ENCODE results near the gene CNOT4.

DNA sequence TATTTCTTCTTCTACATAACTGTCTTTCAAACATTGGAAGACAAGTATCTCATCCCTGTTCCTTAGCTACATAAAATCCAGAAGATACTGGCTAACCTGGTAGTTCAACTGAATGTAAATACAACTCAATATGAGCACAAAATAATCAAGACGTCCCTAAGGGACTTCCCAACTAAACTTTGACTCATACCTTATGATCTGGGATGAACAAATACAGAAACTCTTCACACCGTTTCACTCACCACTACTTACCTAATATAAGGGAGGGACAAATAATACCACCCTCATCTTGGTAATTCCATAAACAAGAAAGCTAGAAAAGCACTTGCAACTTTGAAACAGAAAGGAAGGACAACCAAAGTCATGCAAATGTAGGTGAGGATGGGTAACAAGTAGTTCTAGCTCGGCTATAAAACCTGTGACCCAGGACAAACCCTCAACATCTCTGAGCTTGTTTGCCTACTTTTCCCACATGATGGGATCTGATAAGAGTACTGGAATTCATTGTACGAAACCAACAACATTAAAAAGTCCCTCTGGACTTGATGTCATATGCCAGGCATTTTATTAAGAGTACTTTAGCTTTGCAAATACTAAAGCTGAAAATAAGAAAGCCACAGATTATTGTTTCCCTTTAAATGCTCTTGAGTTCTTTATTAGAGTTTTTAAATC, 154.4 kb downstream of the CNOT4 start:
- TF ChIP-seq CTCF (IDR thresholded peaks at IDR 0.05), result no peak
- TF ChIP-seq JUN (CRISPR knock-in tag; IDR thresholded peaks at IDR 0.05), result no peak
- TF ChIP-seq FOXK1 (CRISPR knock-in tag; IDR thresholded peaks at IDR 0.05), result no peak
- no peak for TF ChIP-seq ELF4 (CRISPR knock-in tag; IDR thresholded peaks at IDR 0.05; ENCODE audit: low read depth)
- TF ChIP-seq ATF1 (CRISPR knock-in tag; IDR thresholded peaks at IDR 0.05), result no peak
- TF ChIP-seq NFATC4 (CRISPR knock-in tag; IDR thresholded peaks at IDR 0.05), result no peak

All from WTC11 (cell line).